H1 (cell line): ENCODE measurements around the gene COX14. TPM values are rescaled to one million over a fixed set of nuclear protein-coding genes. Genes with fewer than 3 reads are reported as not detected.

Source experiments
- CREB1 ChIP-seq: IDR thresholded peaks from 2 replicates; pipeline ENCODE4 v1.6.1; 2012; ENCODE audit warnings: inconsistent platforms
- EGR1 ChIP-seq: IDR thresholded peaks from 2 replicates; pipeline ENCODE4 v1.6.1; 2011; ENCODE audit warnings: low read depth, low read length, borderline replicate concordance
- RNF2 ChIP-seq: fragments of 200-900, 300-1000 bp; sonication (generic); IDR thresholded peaks from 2 replicates; pipeline ENCODE4 v1.7.1; 2016; ENCODE audit warnings: borderline replicate concordance, low read depth, mild to moderate bottlenecking, antibody characterized with exemption, low read length; ENCODE audit not compliant: poor library complexity, severe bottlenecking; ENCODE audit errors: missing control alignments
- RXRA ChIP-seq: IDR thresholded peaks from 2 replicates; pipeline ENCODE4 v1.6.1; 2011; ENCODE audit warnings: low read depth, mild to moderate bottlenecking, low read length, moderate library complexity; ENCODE audit not compliant: insufficient read depth
- USF2 ChIP-seq: IDR thresholded peaks from 2 replicates; pipeline ENCODE4 v1.6.1; 2011; ENCODE audit warnings: low read length, improper control_type of control experiment
- polyA plus RNA-seq, 7 experiments: library from polyadenylated mRNA; depleted of rRNA in 3 of 7; stranded (reverse) in 5 of 7; unstranded in 2 of 7; fragments of >200 nt in 5 of 7; fragments of 200-250 nt in 2 of 7; gene quantifications; 1 replicate in 5 of 7; 2 replicates in 1 of 7; 4 replicates in 1 of 7; pipeline versions ENCODE4 v1.2.1 to v1.2.3, GENCODE V29; 2011 to 2013; ENCODE audit warnings: missing spikeins in 2 of 7, mixed read lengths in 2 of 7
- total RNA-seq: library from RNA; stranded (reverse); fragmentation: NEBNext Ultra II Directional; extraction: Animal tissue kit (Norgen Biotek cat#: 25700); gene quantifications from 2 replicates; pipeline ENCODE4 v1.2.1, GENCODE V29; 2021

Gene COX14
- total and polyA plus RNA-seq, 2 of the 8 experiments (the other 6 are each of a cell fraction or from before 2014, with no cell fraction given): 40.1 to 102 TPM

DNA sequence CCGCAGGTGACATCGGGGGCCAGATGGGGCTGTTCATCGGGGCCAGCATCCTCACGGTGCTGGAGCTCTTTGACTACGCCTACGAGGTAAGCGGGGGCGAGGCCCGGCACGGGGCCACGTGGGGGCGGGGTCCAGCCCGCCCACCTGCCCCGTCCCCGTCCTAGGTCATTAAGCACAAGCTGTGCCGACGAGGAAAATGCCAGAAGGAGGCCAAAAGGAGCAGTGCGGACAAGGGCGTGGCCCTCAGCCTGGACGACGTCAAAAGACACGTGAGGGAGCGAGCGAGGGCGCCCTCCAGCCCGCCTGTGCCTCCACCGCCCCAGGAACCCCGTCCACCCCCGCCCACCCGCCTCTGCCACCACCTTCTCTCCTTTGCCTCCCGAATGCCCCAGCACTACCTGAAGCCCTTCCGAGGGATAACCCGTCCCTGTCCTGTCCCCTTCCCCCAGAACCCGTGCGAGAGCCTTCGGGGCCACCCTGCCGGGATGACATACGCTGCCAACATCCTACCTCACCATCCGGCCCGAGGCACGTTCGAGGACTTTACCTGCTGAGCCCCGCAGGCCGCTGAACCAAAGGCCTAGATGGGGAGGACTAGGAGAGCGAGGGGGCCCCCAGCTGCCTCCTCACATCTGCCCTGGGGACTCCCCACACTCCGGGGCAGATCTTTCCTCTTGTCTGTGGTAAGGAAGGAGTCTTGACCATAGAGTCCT lies 30.8 kb upstream of the COX14 start (continued):
- TF ChIP-seq EGR1 (peak; percentile 61; the same call in 1 of the 2 replicates), CREB1 (peak; percentile 27; the same call in 1 of the 2 replicates), RNF2 (no peak), USF2 (peak; percentile 47; the same call in 1 of the 2 replicates), RXRA (no peak)
